ENCODE measurements around the gene ANKS1B.

The ANKS1B gene

DNA sequence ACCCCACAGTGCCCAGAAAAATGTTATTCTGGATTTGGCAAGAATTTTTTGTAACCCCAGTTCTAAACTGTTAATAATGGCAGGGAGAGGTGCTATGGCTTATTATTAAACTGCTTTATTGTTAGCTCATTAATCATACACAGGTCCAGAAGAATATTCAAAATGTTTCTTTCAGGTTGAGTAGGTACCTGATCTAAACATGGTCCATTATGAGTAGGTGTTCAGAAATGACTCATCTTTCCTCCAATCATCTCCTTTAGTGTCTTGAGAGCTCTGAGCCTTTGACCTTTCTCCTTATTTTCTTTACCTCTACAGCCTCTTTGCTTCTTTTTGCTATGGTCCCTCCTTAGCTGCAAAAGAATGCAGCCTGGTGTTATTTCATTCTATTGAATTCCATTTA lies 548.2 kb downstream of the ANKS1B start:
- DNase-seq: no peak

DNA sequence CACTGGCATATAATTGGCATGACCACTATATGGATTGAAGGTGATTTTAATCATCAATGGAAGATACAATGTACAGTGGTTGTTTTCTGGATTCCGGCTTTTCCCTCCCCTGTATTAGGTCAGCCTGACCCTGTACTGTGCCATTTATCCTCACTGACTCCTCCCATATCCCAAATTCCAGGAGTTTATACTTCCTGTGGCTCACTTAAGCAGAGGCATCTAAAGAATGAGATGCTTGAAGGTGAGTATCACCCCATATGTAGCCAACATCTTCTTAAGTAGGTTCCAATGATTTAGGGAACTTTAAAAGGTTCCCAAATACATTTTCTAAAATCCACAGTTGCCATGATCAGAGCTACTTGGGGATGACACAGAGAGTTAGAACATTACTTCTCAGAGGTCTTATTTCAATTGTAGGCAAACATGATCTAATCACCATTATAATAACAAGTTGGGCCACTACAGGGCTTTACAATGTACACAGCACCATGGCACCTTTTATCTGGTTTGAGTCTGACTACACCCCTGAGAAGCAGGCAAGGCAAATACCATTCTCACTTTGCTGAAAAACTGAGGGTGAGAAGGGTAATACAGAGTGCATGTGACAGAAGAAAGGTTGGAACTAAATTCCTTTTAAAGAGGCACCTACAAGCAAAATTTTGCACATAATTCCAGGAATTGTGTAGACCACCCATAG lies 549.5 kb downstream of the ANKS1B start:
- no peak for DNase-seq

DNA sequence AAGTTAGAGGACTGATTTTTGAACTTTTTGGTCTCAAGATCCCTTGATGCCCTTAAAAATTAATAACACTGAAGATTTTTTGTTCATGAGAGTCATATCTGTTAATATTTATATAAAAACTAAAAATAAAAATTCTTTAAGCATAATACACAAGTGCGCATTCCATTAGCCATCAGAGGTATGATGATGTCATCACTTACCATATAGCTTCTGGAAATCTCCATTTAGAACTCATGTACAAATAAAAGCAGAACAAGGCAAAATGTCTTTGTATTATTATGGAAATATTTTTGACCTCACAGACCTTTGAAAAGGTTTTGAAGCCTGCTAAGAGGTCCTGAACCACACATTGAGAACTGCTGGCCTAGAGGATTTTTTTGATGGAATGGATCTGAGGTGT lies 551.6 kb downstream of the ANKS1B start:
- no peak for DNase-seq

DNA sequence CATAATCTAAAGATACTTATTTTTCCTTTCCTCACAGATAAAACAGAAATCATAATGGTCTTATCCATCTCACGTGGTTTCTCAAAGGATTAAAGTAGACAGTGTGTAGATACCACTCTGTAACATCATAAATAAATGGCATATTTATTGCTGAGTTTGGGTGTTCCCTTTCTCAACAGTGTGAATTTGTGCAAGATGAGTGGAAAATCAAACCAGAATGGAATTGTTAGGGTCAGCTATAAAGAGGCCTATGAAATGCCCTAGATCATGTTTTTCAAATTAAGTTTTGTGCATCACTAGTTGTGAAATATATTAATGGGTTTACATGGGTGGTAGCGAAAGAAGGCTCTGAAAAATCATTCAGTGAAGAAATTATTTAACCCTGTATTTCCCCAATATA lies 553.5 kb downstream of the ANKS1B start:
- no peak for DNase-seq

DNA sequence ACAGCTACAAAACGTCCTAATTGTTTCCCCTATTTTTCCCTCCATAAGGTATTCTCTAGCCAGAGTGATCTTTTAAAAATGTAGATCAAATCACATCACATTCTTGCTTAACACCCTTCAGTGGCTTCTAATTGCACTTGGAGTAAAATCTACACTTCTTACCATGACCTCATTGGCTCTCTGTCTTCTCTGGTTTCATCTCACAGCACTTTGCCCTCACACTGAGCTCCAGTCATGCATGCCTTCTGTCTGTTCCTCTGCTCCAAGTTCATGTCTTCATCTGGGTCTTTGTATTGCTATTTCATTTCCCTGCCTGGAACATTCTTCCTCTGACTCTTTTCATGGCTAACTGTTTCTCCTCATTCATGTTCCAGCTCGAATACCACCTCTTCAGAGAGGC lies 557.6 kb downstream of the ANKS1B start:
- DNase-seq: no peak

DNA sequence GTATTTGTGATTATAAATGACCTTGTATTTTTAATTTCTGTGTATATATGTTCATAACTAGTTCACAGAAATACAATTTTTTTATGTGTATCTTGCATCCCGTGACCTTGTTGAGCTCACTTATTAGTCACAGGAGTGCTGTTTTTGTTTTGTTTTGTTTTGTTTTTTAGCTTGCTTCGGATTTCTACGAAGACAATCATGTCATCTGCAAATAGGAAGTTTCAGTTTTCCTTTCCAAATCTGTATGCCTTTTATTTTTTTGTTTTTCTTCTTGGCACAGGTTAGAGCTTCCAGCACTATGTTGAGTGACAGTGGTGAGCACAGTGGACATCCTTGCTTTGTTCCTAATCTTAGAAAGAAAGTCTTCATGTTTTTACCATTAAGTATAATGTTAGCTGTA lies 566.4 kb downstream of the ANKS1B start:
- DNase-seq: no peak

DNA sequence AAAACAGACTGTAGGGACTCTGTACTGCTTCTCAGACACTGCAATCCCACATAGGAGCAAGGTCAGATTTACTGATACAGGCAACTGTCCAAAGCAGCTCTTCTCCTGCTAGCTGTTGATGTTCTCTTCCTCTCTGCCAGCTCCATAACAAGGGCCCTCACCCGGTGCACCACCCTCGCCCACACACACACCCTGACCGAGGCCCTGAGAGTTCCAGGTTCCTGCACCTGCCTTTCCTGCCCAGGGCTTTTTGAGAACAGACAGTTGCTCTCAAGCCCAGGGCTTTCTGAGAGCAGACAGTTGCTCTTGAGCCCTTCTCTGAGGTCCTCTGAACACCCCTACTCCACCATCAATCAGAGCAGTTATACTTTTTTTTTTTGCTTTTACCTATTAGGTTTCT lies 571.0 kb downstream of the ANKS1B start:
- DNase-seq: no peak

DNA sequence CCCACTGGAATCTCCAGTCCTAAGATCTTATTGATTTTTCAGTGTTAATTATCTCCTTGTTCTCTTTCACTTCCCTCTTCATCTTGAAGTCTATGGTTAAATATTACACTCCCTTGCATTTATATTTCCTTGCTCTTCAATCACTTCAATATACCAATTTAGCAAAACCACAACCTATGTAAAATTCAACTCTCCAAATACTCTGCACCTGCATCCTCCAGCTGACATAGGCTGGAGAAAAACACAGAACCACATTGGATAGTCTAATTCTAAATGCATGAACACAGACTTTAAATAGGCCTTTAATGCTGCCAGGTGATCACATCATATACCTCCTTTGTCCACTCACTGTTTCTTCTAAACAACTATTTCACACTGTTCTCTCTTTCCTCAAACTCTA lies 591.0 kb downstream of the ANKS1B start:
- no peak for DNase-seq

DNA sequence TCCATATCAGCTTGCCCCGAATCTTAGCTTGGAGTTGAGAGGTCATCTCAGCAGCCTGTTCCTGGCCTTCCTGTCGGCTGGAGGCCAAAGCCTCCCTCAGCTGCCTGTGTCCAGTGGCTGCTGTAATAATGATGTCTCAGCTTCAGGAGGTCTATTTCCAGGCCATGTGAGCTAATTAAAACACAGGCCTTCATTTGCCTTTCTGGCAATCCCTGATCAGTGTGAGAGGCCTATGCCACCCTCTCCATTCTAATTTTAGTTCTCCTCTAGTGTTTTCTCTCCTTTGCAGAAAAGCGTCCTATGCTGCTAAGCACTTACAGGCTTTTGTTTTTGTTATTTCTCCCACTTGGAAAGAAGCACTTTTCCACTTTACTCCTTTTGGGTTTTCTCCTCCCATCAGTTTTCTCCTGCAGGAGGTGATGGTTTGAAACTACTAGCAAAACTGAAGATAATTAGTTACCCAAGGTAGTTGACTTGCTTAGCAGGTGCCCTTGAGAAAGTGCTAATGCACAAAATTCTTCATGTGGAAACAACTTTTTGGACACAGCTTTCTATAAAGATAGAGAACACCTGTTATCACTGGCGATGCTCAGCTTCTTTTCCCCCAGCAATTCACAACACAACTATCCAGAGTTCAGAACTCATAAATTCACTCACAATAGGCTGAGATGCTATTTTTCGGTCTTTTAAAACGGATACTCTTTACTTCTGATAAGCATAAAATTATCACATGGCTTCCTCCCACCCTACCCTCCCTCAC lies 592.5 kb downstream of the ANKS1B start:
- no peak for DNase-seq

DNA sequence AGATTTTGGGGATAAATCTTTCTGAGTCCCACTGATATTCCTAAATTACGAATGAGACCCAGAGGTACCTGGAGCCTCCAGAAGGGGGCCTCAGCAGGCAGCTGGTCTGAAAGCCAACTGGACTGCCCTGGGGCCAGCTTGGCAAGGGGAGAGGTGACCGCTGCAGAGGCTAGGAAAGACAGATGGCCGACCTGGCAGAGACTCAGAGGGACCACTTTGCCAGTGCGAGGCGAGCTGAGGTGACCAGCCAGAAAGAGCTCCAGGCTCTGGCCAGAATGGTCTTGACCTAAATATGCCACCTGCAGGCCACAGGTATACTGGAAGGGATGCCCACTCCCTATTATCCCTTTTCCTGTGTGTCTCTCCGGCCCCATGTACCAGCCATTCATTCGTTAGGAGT lies 594.0 kb downstream of the ANKS1B start:
- DNase-seq: no peak

DNA sequence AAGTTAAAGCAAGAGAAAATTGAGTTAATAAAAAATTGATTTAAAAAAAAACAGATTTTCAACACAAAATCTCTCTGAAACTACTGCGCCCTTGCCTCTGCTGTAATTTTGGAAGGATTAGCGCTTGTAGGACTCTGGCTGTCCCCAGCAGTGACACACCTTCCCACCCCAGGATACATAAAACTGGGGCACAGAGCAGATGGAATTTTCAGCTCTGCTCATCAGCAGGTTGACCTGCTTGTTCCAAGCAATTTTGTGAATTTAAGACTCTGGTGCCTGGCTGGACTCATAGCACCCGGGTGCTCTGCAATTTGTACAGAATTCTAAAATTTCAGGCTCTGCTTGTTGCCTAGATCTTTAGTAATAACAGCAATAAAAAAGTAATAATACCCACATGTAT lies 595.0 kb downstream of the ANKS1B start:
- no peak for DNase-seq

DNA sequence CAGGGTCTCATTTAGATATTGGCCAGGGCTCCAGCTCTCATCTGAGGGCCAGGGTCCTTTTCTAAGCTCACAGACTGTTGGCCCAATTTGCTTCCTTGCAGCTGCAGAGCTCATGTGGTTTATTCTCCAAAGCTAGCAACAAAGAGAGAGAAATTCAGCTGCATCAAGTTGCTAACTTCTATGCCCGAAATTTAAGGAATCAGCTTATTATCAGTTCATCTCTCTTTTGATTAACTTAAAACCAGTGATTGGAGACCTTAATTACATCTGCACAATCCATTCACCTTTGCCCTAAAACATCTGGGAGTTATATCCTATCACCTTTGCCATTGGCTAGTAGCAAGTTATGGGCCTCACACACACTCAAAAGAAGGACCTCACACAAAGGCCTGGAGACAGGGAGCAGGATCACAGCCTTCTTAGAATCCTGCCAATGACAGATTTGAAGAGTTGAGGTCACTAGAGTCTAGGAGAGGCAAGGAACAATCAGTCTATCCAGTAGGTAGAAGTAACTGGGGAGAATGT lies 596.0 kb downstream of the ANKS1B start:
- DNase-seq: no peak

DNA sequence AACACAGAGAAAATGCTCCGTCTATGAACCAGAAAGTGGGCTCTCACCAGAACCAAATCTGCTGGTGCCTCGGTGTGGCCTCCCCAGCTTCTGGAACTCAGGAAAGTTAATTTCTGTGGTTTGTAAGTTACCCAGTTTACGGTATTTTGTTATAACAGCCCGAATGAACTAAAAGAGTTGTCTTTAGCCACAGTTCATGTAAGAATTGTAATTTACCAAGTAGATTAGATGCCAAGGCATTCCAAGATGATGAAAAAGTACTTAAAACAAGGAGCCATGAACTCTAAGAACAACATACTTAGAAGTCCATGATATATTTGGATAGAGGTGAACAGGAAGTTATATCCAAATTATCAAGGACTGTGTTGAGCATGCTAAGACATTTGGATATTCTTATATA lies 597.1 kb downstream of the ANKS1B start:
- no peak for DNase-seq

DNA sequence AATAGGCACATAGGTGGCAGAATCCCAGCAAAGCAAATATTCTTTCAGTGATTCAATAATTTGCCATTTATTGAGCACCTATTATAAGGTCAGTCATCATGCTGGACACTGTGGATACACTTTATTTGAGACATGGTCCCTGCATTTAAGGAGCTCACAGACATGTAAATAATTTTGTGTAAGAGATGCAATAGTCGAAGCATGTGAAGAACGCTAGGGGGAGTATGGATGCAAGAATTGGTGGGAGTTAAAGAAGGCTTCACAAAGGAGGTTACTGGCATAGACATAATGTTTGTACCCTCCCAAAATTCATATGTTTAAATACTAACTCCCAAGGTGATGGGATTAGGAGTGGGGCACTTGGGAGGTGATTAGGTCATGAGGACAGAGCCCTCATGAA lies 597.8 kb downstream of the ANKS1B start:
- DNase-seq: no peak

DNA sequence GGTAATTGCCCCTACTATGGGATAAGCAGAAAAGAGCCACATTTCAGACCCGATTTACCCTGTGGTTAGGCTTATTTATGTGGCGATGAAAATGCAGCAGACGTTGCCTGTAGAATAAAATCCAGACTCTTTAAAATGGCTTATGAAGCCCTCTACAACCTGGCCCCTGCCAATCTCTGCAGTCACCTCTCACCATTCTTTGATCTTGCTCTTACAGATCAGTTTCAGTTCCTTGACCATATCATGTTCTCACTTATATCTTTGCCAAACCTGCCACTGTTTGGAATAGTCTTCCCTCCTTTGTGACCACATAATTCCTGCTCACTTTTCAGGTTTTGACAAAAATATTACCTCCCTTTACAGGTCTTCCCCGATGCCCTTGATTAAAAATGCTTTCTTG lies 601.5 kb downstream of the ANKS1B start:
- no peak for DNase-seq

DNA sequence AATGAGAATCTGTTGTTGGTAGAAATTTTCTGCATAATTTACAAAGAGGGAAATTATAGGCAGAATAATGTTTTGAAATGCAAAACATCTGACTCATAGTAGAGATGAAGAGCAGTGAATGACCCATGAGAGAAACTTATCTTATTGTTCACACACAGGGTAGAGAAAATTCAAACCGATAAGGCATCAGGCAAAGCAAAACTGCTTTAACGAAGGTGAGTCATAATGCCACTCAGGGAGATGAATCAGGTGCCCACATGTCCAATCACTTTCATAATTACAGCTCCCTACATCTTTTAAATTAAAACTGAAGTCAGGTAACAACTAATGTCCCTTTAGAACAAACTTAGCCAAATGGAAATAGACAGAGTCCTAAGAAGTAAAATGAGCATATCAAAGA lies 602.7 kb downstream of the ANKS1B start:
- no peak for DNase-seq

DNA sequence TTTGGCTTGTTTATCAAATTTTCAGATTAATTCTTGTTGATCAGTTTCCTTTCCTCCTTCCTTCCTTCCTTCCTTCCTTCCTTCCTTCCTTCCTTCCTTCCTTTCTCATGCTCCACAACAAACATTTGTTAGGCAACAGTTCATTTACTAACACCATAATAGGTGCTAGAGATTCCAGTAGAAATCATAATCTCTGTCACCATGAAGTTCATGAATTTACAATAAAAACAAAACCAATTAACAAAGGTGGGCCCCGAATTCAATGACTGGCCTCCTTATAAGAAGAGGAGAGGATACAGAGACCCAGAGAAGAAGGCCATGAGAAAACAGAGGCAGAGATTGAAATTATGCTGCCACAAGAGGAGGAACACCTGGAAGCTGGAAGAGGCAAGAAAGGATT lies 604.0 kb downstream of the ANKS1B start:
- no peak for DNase-seq

DNA sequence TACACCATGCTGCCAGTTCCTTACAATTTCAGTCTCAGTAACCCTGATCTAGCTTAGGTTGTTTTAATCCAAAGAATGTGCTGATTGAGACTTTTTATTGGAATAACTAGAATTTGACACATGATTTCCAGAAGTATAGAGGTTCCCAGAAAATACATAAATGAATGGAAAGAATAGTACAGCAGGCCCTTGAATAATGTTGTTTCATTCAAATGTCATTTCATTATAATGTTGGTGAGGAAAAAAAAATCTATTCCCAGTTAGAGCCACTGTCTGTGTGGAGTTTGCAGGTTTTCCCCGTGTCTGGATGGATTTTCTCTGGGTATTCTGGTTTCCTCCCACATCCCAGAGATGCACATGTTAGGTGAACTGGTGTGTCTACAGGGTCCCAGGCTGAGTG lies 610.7 kb downstream of the ANKS1B start:
- no peak for DNase-seq

DNA sequence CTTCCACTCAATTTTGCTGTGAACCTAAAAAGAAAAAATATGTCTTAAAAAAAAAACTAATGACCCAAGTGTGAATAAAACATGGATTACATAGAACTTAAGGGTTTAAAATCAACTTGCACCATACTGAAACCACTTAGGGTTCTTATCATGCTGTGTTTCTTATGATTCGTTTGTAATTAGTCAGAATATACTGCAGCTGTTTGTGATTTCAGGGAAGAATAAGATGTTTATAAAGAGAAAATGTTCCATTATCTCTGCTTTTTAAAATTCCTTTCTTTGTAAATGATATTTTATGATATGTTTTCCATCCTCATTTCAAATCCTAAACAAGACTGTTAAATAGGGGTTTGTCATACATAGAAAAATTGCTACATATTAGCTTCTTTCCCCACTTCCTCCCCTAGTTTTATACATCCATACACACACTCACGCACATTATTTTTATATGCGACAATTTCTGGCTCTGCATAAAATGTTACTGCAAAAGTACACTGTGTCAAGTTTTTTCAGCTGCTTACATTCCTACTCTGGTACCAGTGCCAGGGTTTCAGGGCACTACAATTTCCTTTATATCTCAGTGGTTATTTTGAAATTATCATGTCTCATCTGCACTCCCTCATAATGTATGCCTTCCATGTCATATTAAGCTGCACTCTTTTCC lies 612.3 kb downstream of the ANKS1B start:
- no peak for DNase-seq

DNA sequence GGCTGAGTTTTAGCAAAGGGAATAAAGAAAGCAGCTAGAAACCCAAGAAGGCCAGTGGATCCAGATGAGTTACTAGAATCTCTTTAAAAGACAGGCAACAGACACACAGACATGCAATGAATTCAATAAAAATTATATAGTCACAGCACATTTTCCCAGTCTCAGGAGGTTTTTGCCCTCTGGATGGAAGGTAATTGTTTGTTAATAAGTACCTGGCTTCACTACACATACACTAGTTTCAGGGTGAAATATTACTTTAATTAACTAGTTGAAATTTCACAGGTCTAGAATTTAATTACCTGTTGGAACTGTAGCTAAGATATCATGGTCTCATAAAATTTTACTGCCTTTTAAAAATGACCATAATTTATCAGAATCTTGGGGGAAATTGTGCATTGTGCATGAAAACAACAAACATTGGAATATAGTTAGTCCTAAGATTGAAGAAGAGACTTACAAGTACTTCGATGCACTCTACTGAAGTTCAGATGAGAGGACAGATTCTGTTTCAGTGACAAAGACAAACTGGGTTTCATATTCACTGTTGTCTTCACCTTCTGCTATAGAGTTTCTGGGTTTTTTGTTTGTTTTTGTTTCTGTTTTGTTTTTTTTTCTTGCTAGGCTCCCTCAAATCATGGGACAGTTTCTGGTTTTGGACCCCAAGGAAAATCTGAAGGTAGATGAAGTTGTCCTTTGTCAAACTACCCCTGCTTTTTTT lies 614.2 kb downstream of the ANKS1B start:
- no peak for DNase-seq

DNA sequence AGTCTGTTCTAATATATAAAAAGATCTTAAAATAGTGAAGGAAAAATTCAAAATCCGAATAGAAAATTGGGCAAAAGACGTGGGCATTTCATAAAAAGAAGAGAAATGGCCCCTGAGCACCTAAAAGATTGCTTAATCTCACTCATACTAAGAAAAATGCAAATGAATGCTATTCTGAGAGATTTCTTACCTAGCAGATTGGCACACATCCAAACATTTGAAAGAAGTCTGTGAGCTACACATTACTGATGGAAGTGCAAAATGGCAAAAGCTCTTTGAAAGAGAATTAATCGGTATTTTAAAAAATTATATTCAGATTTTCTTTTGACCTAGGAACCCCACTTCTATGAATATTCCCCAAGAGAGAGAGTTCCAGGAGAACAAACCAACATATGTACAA lies 617.6 kb downstream of the ANKS1B start:
- no peak for DNase-seq

DNA sequence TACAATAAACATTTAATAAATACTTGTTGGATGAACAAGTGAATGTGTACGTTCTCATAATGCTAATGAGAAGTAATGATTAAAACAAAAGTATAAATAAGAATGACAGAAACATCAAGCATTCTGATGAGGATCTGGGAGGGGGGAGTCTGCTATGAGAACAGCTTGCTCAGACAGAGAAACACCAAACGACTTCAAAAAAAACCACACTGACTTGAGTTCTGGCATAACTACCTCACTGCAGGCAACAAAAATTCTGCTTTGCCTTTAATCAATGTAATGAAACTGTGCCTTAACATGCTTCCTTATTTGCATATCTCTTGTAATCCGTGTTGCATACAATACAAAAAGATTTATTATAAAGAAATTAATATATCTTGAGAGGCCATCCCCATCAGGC lies 632.5 kb downstream of the ANKS1B start:
- DNase-seq: no peak

DNA sequence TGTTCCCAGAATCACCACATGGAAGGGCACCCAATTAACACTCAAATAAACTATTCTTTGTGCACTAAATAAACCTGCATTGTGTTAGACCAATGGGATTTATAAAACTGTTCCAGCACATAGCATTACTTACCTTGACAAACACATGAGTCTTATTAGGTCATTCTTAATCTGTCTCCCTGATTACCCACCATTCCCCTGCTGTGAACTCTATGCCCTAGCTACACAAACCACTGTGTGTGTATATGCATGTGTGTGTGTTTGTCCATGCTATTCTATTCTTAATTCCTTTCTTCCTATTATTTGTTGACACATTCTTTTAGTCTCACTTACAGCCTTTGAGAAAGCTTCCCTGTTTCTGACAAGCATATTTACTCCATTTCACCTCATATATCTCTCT lies 640.8 kb downstream of the ANKS1B start:
- DNase-seq: no peak
